Gastrocnemius medialis (tissue), 4 donors: ENCODE measurements around the gene TBX21.

ENCODE experiments used
- POLR2A ChIP-seq, 2 donors: fragments of 450-650 bp; IDR thresholded peaks; one replicate each; pipeline ENCODE4 v1.6.1; 2017; ENCODE audit warnings: antibody characterized with exemption in 2 of 2, mild to moderate bottlenecking in 2 of 2, moderate library complexity in 2 of 2
- TF ChIP-seq, protein P1 (sequence below), 5 experiments: fragments of 450-650 bp in 3 of 5; fragments of 200-600 bp in 2 of 5; sonication (generic) in 2 of 5; IDR thresholded peaks in 4 of 5; conservative IDR thresholded peaks in 1 of 5; 1 replicate in 4 of 5; 2 replicates in 1 of 5; pipeline ENCODE4 v1.5.1; 2016 to 2019; ENCODE audit warnings: antibody characterized with exemption in 5 of 5, mild to moderate bottlenecking in 3 of 5, moderate library complexity in 3 of 5

DNA sequence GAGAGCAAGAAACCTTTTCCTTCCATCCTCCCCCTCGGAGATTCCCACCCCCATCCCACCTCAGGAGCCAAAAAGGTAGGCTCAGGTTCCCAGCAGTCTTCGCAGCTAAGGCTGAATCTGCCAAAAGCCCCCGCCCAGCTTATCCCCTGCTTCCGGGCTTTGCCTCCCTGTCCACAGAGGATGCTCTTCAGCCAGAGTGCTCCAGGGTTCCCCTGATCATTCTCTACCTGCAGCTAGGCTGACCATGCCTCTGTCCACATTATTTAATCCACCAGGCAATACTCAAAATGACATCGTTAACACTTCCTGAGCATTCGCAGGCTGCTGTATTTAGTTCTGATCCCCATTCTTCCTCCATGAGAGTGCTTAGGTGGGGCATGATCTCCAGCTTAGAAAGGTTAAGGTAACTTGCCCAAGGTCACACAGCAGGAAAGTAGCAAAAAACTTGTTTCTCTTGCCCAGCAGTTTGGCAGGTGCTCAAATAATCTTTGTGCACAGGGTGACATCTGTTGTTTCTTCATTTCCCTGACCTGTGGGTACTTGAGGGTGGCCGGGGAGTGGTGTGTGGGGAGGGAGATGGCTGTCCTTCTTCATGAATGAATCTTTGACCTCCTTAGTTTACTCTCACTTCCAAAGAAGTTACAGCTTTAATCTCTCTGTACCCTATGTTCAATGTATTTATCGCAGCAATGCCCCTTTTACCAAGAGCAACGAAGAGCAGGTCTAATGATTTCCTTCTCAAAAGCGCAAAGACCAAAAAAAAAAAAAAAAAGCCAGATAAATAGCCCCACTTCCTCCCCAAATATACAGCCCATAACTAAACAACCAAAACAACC is 39.9 kb upstream of the TBX21 start:
- TF ChIP-seq, protein P1, sequence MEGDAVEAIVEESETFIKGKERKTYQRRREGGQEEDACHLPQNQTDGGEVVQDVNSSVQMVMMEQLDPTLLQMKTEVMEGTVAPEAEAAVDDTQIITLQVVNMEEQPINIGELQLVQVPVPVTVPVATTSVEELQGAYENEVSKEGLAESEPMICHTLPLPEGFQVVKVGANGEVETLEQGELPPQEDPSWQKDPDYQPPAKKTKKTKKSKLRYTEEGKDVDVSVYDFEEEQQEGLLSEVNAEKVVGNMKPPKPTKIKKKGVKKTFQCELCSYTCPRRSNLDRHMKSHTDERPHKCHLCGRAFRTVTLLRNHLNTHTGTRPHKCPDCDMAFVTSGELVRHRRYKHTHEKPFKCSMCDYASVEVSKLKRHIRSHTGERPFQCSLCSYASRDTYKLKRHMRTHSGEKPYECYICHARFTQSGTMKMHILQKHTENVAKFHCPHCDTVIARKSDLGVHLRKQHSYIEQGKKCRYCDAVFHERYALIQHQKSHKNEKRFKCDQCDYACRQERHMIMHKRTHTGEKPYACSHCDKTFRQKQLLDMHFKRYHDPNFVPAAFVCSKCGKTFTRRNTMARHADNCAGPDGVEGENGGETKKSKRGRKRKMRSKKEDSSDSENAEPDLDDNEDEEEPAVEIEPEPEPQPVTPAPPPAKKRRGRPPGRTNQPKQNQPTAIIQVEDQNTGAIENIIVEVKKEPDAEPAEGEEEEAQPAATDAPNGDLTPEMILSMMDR (IDR thresholded peaks at IDR 0.05 in 4 of 5, conservative IDR thresholded peaks at IDR 0.05 in 1 of 5), result no peak
- no peak for TF ChIP-seq POLR2A (IDR thresholded peaks at IDR 0.05)
